ENCODE data around the gene MCF2L2.

GRCh38 chr3:183353421-183353820 lies 75.0 kb downstream of the MCF2L2 start:
- no peak for TF ChIP-seq POLR2AphosphoS5 (IDR thresholded peaks at IDR 0.05; ENCODE audit: borderline replicate concordance, low read depth, low read length)
- no peak for TF ChIP-seq EZH2 (IDR thresholded peaks at IDR 0.05)
- no peak for TF ChIP-seq FOXP2 (optimal IDR thresholded peaks at IDR 0.05; ENCODE audit: control extremely low read depth, extremely low read length, insufficient read depth)

All from SK-N-MC (cell line).